GM10248 (cell line): ENCODE data around the gene PRR33.

Experiments
- CTCF ChIA-PET: fragments of 300-600 bp; sonication (Branson Sonifier 250); formaldehyde crosslinking; extraction: SDS; loops from one replicate; lab custom pipeline; 2021; ENCODE audit warnings: antibody characterized with exemption; lab: Yijun Ruan, JAX
- POLR2A ChIA-PET: fragments of 350-650 bp; sonication (Branson Sonifier 250); formaldehyde crosslinking; extraction: SDS; loops from one replicate; lab custom pipeline; 2020; ENCODE audit warnings: antibody characterized with exemption; lab: Yijun Ruan, JAX
- DNase-seq: peaks from one replicate; pipeline ENCODE4 v3.0.0; 2012; ENCODE audit errors: extremely low spot score
- TF ChIP-seq, protein P1 (sequence below): IDR thresholded peaks from 2 replicates; pipeline ENCODE4 v1.5.1; 2012; ENCODE audit warnings: mild to moderate bottlenecking, low read depth; ENCODE audit errors: extremely low read depth, missing control alignments, control extremely low read depth

The PRR33 gene

DNA sequence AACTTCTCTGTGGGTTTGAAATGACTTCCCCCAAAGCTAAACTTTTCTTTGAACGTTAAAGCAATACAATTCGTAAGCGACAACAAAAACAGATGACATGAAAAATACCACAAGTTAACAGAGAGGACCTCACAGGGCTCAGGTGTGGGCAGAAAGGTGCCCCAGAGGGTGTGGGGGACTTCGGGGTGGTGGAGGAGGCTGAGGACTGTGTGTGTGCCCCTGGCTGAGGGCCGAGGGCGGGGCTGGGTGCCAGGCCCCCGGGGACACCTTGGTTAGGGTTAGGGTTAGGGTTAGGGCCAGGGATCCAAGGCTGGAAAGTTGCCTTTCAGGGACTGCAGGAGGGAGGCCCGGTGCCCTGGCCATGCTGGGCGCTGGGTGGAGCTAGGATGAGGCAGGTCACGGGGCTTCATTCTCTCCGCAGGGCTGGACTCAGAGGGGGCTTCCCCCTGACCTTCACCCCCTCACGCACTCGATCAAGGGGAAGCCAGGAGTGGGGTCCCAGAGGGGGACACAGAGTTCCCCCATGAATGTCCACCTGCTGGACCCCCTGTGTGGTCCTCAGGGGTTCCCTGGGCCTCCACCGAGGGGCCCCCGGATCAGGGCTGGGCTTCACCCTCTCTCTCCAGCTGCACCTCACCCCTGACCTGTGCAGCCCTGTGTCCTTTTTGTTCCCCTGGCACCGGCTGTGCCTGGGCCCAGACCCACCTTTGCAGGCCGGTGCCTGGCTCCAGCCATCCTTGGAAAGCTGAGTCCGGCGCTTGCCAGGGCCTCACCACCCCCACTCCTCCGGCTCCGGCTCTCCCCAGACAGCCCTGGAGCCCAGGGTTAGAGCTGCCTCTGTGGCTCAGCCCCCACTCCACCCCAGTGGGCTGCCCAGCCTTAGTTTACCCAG, 45.9 kb downstream of the PRR33 start:
- no peak for DNase-seq
- ChIA-PET CTCF (interaction anchor here (1.3 to 6.6 kb wide), 3 partner anchors 37 to 305 kb away, joined by 4 to 37 read pairs (median 4); no protein-coding TSS in a partner anchor), POLR2A (no interaction called here)
- TF ChIP-seq, protein P1, sequence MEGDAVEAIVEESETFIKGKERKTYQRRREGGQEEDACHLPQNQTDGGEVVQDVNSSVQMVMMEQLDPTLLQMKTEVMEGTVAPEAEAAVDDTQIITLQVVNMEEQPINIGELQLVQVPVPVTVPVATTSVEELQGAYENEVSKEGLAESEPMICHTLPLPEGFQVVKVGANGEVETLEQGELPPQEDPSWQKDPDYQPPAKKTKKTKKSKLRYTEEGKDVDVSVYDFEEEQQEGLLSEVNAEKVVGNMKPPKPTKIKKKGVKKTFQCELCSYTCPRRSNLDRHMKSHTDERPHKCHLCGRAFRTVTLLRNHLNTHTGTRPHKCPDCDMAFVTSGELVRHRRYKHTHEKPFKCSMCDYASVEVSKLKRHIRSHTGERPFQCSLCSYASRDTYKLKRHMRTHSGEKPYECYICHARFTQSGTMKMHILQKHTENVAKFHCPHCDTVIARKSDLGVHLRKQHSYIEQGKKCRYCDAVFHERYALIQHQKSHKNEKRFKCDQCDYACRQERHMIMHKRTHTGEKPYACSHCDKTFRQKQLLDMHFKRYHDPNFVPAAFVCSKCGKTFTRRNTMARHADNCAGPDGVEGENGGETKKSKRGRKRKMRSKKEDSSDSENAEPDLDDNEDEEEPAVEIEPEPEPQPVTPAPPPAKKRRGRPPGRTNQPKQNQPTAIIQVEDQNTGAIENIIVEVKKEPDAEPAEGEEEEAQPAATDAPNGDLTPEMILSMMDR = no peak

DNA sequence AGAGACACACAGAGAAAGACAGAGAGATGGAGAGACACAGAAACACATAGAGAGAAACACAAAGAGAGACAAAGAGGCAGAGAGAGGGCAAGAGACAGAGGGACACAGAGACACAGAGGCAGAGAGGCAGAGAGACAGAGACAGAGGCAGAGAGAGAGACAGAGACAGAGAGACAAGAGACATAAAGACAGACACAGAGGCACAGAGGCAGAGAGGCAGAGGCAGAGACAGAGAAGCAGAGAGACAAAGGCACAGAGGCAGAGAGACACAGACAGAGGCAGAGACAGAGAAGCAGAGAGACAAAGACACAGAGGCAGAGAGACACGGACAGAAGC, 46.6 kb downstream of the PRR33 start:
- POLR2A ChIA-PET = no interaction called here
- TF ChIP-seq, protein P1 = no peak
- DNase-seq = no peak
- CTCF ChIA-PET = interaction anchor here (1.6 to 6.6 kb wide), 2 partner anchors 156 to 306 kb away, joined by 4 to 37 read pairs; no protein-coding TSS in a partner anchor

DNA sequence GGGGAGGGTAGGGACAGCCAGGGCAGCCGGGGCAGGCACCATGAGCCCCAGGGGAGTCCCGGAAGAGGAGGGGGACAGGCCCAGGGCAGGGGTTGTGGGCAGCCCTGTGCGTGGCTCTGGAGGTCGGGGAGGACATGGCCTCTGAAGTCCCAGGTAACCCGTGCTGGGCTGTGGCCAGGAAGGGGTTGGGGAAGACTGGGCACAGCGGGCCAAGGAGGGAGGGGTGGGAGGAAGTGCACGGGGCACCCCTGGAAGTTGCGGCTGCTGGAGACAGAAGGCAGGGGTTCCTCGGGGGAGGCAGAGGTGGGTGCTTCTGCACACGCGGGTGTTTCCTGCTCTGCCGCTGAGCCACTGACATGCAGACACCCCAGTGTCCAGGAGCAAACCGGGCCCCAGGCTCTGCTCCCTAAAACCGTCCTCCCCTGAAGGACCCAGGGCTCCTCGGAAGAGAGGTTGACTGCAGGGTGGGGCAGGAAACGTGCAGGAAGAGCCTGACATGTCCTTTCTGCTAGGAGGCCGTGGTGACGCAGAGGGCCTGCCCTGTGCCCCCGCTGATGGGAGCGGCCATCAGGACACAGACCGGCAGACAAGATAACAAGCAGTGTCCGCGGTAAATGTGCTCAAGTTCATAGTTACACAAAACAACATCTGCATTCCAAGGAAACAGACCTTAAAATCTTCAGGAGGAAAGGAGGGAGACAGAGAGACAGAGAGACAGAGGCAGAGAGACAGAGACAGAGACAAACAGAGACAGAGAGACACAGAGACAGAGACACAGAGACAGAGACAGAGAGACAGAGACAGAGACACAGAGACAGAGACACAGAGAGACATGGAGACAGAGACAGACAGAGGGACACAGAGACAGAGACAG, 47.2 kb downstream of the PRR33 start:
- no peak for DNase-seq
- ChIA-PET POLR2A (no interaction called here), CTCF (no interaction called here)
- TF ChIP-seq, protein P1 = no peak

DNA sequence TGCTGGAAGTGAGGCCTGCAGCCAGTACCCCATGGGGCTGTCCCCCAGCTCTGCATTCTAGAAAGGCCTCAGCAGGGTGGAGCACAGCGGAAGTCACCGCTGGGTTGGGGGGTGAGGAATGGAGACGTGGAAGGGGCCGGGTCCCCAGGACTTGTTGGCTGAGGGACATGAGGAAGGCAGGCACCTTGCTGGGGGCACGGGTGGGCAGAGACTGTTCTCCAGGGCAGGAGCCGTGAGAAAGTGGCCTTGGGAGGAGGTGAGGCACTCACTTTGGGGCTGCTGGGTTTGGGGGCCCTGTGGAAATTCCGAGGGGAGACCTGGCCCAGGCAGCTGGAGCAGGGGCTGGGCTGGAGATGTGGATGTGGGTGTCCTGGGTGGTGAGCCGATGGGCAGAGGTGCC, 47.9 kb downstream of the PRR33 start:
- TF ChIP-seq, protein P1 = no peak
- ChIA-PET POLR2A (no interaction called here), CTCF (no interaction called here)
- no peak for DNase-seq

DNA sequence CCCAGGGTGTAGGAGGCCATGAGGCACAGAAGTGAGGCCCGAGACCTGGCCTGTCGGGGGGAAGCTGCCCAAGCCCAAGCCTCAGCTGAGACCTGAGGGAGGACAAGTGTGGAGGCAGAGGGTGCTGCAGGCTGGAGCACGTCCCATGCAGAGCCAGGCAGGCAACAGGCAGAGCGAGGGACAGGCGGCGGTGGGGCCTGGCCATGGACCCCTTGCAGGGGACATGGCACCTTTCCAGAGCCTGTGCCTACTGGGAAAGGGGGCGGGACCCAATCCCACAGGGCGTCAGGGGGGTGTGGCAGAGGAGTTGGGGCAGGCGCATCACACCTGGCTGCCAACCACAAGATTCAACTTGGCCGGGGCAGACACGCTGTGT, 48.6 kb downstream of the PRR33 start:
- TF ChIP-seq, protein P1 = no peak
- ChIA-PET CTCF (interaction anchor here (0.7 to 2.9 kb wide), 2 partner anchors 11 to 149 kb away, joined by 4 to 12 read pairs; no protein-coding TSS in a partner anchor), POLR2A (no interaction called here)
- DNase-seq = no peak
